ENCODE measurements around the gene CTAGE9.

DNA sequence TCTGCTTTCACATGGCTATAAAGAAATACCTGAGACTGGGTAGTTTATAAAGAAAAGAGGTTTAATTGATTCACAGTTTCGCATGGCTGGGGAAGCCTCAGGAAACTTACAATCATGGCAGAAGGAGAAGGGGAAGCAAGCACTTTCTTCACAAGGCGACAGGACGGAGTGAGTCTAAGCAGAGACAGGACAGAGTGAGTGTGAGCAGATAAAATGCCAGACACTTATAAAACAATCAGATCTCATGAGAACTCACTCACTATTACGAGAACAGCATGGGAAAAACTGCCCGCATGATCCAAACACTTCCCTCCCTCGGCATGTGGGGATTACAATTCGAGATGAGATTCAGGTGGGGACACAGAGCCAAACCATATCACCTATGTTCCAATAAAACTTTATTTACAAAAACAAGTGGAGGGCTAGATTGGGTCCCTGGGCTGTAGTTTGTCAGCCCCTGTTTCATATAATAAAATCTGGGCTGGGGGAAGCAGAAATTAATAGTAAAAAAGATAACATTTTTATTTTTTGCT is 37.1 kb upstream of the CTAGE9 start:
- TF ChIP-seq, protein P1, sequence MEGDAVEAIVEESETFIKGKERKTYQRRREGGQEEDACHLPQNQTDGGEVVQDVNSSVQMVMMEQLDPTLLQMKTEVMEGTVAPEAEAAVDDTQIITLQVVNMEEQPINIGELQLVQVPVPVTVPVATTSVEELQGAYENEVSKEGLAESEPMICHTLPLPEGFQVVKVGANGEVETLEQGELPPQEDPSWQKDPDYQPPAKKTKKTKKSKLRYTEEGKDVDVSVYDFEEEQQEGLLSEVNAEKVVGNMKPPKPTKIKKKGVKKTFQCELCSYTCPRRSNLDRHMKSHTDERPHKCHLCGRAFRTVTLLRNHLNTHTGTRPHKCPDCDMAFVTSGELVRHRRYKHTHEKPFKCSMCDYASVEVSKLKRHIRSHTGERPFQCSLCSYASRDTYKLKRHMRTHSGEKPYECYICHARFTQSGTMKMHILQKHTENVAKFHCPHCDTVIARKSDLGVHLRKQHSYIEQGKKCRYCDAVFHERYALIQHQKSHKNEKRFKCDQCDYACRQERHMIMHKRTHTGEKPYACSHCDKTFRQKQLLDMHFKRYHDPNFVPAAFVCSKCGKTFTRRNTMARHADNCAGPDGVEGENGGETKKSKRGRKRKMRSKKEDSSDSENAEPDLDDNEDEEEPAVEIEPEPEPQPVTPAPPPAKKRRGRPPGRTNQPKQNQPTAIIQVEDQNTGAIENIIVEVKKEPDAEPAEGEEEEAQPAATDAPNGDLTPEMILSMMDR (IDR thresholded peaks at IDR 0.05; ENCODE audit: poor library complexity, severe bottlenecking): no peak
- no peak for TF ChIP-seq EP300 (conservative IDR thresholded peaks at IDR 0.05; ENCODE audit: poor library complexity, severe bottlenecking)
- no peak for TF ChIP-seq EZH2 (IDR thresholded peaks at IDR 0.05; ENCODE audit: borderline replicate concordance, insufficient read depth, low read length, poor library complexity, severe bottlenecking)
